Lung (tissue), 12 donors: Measurements from ENCODE around the gene CTXND1. TPM values are rescaled to one million over a fixed set of nuclear protein-coding genes. Genes with fewer than 3 reads are reported as not detected.
A peak's percentile ranks its signal among the peaks of the same experiment; 100 is the strongest.

Source experiments
- ATAC-seq: fragments of 200-7000 bp; cut with Tn5 transposase; one replicate; pipeline ENCODE4 v1.9.1; 2020; ENCODE audit warnings: moderate number of reproducible peaks; ENCODE audit not compliant: insufficient read depth, low FRiP score
- DNase-seq, 3 donors: peaks; one replicate each; pipeline ENCODE4 v3.0.0-alpha.2; 2013 to 2017
- H3K27ac ChIP-seq, 2 donors: one replicate each; pipeline ENCODE4 v1.5.1; 2013; ENCODE audit warnings: mild to moderate bottlenecking in 2 of 2, moderate library complexity in 2 of 2, control low read depth in 1 of 2, inconsistent platforms in 1 of 2, low read depth in 1 of 2, low read length in 1 of 2
- H3K27me3 ChIP-seq, 3 donors: one replicate each; pipeline ENCODE4 v1.5.1; 2013; ENCODE audit warnings: low read length in 2 of 3; ENCODE audit not compliant: control insufficient read depth in 3 of 3, insufficient read depth in 3 of 3
- H3K36me3 ChIP-seq, 4 donors: one replicate each; pipeline ENCODE4 v1.5.1; 2013; ENCODE audit warnings: low read length in 4 of 4, mild to moderate bottlenecking in 1 of 4, moderate library complexity in 1 of 4; ENCODE audit not compliant: control insufficient read depth in 4 of 4, insufficient read depth in 4 of 4
- H3K4me1 ChIP-seq, 5 donors: one replicate each; pipeline ENCODE4 v1.5.1; 2013; ENCODE audit warnings: low read length in 5 of 5, mild to moderate bottlenecking in 2 of 5, moderate library complexity in 1 of 5; ENCODE audit not compliant: control insufficient read depth in 5 of 5, insufficient read depth in 5 of 5
- H3K4me3 ChIP-seq: one replicate; pipeline ENCODE4 v1.5.1; 2013; ENCODE audit warnings: mild to moderate bottlenecking, control low read depth, moderate library complexity
- H3K9ac ChIP-seq, 2 donors: one replicate each; pipeline ENCODE4 v1.5.1; 2013; ENCODE audit warnings: low read length in 2 of 2, control low read depth in 1 of 2; ENCODE audit not compliant: insufficient read depth in 1 of 2
- H3K9me3 ChIP-seq, 4 donors: one replicate each; pipeline ENCODE4 v1.5.1; 2013; ENCODE audit warnings: low read length in 3 of 4, mild to moderate bottlenecking in 1 of 4, moderate library complexity in 1 of 4; ENCODE audit not compliant: control insufficient read depth in 4 of 4, insufficient read depth in 3 of 4
- CTCF ChIP-seq: IDR thresholded peaks from 2 replicates; pipeline ENCODE4 v1.5.1; 2012; ENCODE audit warnings: mild to moderate bottlenecking; ENCODE audit errors: control extremely low read depth, extremely low read depth
- WGBS, 2 donors: extraction: QIAGEN DNeasy Blood & Tissue Kit; methylation state at CpG; one replicate each; pipeline ENCODE4 v1.1.7; 2013; 5-methylcytosine and 5-hydroxymethylcytosine counted together
- polyA plus RNA-seq, 2 donors: library from polyadenylated mRNA; stranded (reverse); fragments of 200-250 nt; gene quantifications; one replicate each; pipeline ENCODE4 v1.2.1, GENCODE V29; 2013
- total RNA-seq, 2 donors: library from RNA; depleted of rRNA in 1 of 2; stranded (reverse); fragments of >200 nt in 1 of 2; gene quantifications; one replicate each; pipeline ENCODE4 v1.2.1, GENCODE V29; 2014 to 2021
- donor health status: control.
- donor health status: control.
- donor health status: Bipolar disorder and iron deficiency.
- donor health status: healthy.
- donor health status: DM: yes; HTN: yes; CAD: no.

Gene CTXND1
- total and polyA plus RNA-seq, 4 donors, result 0.10 to 2.4 (median 1.5) TPM

- Histone ChIP-seq H3K9ac (no peak overlapping the region), H3K27ac (no peak overlapping the region), H3K9me3 (peaks cover 0 to 5% (median 0%) of the 10 kb centered on the region in 4 donors), H3K4me1 (peaks cover 0 to 9% (median 0%) of the 10 kb centered on the region in 5 donors), H3K4me3 (no peak overlapping the region), H3K27me3 (peaks cover 0 to 26% (median 3%) of the 10 kb centered on the region in 3 donors), H3K36me3 (no peaks in the 10 kb centered on the region)
- no peak for TF ChIP-seq CTCF
- DNase-seq (no peak), ATAC-seq (no peak)
- 83 to 85% methylated on average over 3 of the region's 3 CpGs for WGBS, 2 donors
Measured at GRCh38 chr15:80265021-80265420, 13.0 kb upstream of the CTXND1 start.

GRCh38 chr15:80264031-80264430, 12.0 kb upstream of the CTXND1 start:
- no peaks in the 10 kb centered on the region for H3K36me3 ChIP-seq
- DNase-seq (peak in 2 of 3 donors; percentile 41 to 57), ATAC-seq (no peak)
- no peak overlapping the region for H3K4me3 ChIP-seq
- no peak overlapping the region for H3K9ac ChIP-seq
- peaks cover 0 to 31% (median 3%) of the 10 kb centered on the region in 3 donors for H3K27me3 ChIP-seq
- no peak overlapping the region for H3K27ac ChIP-seq
- no peak for TF ChIP-seq CTCF
- H3K9me3 ChIP-seq, result peaks cover 0 to 5% (median 0%) of the 10 kb centered on the region in 4 donors
- peaks cover 0 to 9% (median 0%) of the 10 kb centered on the region in 5 donors for H3K4me1 ChIP-seq

GRCh38 chr15:80260551-80260950, 8.5 kb upstream of the CTXND1 start:
- ATAC-seq (no peak), DNase-seq (peak; percentile 66 to 80 (median 76))
- Histone ChIP-seq H3K36me3 (no peaks in the 10 kb centered on the region), H3K4me1 (peaks cover 0 to 9% (median 0%) of the 10 kb centered on the region in 5 donors), H3K9ac (no peak overlapping the region), H3K27ac (no peak overlapping the region), H3K9me3 (peaks cover 0 to 3% (median 0%) of the 10 kb centered on the region in 4 donors), H3K4me3 (no peak overlapping the region), H3K27me3 (peaks cover 0 to 22% (median 6%) of the 10 kb centered on the region in 3 donors)
- no peak for TF ChIP-seq CTCF
- WGBS, 2 donors, result 49 to 60% methylated on average over 2 of the region's 2 CpGs
